Prostate gland (tissue), 2 donors: ENCODE data around the gene STRN4.

Experiments used
- CTCF ChIP-seq, 4 experiments: fragments of 200-600 bp in 2 of 4; fragments of 450-650 bp in 2 of 4; sonication (generic) in 2 of 4; IDR thresholded peaks; 1 replicate in 3 of 4; 2 replicates in 1 of 4; pipeline ENCODE4 v1.5.1; 2016 to 2019; ENCODE audit warnings: antibody characterized with exemption in 4 of 4, mild to moderate bottlenecking in 2 of 4, moderate library complexity in 2 of 4
- POLR2A ChIP-seq: fragments of 450-650 bp; IDR thresholded peaks from one replicate; pipeline ENCODE4 v1.6.1; 2016; ENCODE audit warnings: antibody characterized with exemption, mild to moderate bottlenecking
- POLR2AphosphoS5 ChIP-seq: sonication (generic); formaldehyde crosslinking; IDR thresholded peaks from one replicate; pipeline ENCODE4 v1.6.1; 2017; ENCODE audit warnings: antibody characterized with exemption

- no peak for TF ChIP-seq POLR2A
- TF ChIP-seq CTCF (IDR thresholded peaks at IDR 0.05) = no peak
- no peak for TF ChIP-seq POLR2AphosphoS5
Measured at GRCh38 chr19:46745030-46745429, 1.2 kb downstream of the STRN4 start.
